ENCODE data around the gene ANKIB1.

- TF ChIP-seq CTCF (IDR thresholded peaks at IDR 0.05; ENCODE audit: low read depth, low read length, poor library complexity, severe bottlenecking), result no peak
- TF ChIP-seq EZH2phosphoT487 (IDR thresholded peaks at IDR 0.05; ENCODE audit: borderline replicate concordance, low read length), result no peak
Observed at GRCh38 chr7:92397542-92397941, 151.8 kb downstream of the ANKIB1 start.

Data from DOHH2 (cell line).